ENCODE results near the gene TNNC2. TPM values are rescaled to one million over a fixed set of nuclear protein-coding genes. Genes with fewer than 3 reads are reported as not detected.

Gene TNNC2
- total RNA-seq, 2 experiments from 2014 or later, result 1.2 to 1.5 TPM

DNA sequence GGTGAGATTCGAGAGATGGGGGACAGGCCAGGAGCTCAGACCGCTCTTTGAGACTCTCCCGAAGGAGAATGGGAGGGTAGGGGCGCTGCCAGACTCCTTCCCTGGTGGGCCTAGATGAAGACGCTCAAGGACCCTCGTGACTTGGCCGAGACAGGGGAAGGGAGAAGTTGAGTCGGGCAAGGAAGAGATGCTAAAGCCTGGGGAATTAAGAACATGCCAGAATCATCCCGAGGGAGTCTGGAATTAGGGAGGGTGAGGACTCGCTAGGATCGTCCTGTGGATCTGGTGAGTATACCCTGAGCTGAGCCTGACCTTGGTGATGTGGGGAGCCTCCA lies 14.1 kb downstream of the TNNC2 start:
- peaks cover 15% of the 10 kb centered on the region for H3K4me1 Mint-ChIP-seq (ENCODE audit: low read depth)

DNA sequence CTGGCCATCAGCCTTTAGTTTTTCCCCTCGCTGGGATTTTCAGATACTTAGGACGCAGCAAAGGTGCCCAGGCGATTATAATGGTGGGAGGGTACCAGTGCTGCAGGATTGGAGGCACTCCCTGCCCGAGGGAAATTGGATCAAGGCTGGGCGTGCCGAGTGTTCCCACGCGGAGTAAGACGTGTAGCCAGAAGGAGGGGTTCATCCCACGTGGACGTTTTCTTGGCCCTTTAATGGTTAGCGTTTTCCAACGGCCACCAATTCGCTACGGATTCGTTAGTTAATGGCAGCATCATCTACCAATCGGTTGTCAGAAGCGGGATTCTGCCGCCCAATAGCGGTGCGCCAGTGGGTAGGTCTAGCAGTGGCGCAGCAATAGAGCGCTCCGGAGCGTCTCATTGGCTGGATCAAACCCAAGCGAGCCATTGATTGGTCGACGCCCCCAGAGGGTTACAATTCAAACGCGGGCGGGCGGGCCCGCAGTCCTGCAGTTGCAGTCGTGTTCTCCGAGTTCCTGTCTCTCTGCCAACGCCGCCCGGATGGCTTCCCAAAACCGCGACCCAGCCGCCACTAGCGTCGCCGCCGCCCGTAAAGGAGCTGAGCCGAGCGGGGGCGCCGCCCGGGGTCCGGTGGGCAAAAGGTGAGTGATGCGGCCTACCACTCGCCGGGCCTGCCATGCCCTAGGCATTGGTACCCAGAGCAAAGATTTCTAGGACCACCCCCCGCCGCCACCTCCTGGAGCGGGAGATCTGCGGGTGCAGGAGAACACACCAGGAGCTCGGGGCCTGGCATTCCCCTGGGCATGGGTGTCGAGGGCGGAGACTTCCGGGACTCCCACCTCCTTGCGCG lies 14.7 kb downstream of the TNNC2 start, which contains the start of gene UBE2C:
Gene UBE2C, plus strand, starts transcription at position 488 of the 849 bp plus-strand sequence. Its CDS starts 52 bp downstream, at position 540.
- DNase-seq (peak; percentile 85 to 98 (median 90)), ATAC-seq (ENCODE audit: poor library complexity) (peak; percentile 100)
- H3K27me3 Mint-ChIP-seq, result no peaks in the 10 kb centered on the region
- ChIA-PET CTCF (interaction anchor here (1.3 kb wide), 1 partner anchor 13 kb away, joined by 3 read pairs; no protein-coding TSS in a partner anchor), POLR2A (interaction anchor here (1.2 kb wide), 3 partner anchors 46 to 123 kb away, joined by 3 to 5 read pairs (median 4); no protein-coding TSS in a partner anchor)
- Histone ChIP-seq H3K4me1 (ENCODE audit: insufficient read depth, low read length) (peaks cover 16% of the 10 kb centered on the region), H3K27ac (ENCODE audit: low read depth in 1 of 2, low read length in 2 of 2) (no peak within 1 kb of the TSS), H3K9me3 (ENCODE audit: control insufficient read depth in 1 of 2, insufficient read depth in 1 of 2, low read length in 2 of 2) (no peaks in the 10 kb centered on the region), H3K36me3 (ENCODE audit: insufficient read depth, low read length) (peaks cover 32% of the 10 kb centered on the region), H3K27me3 (ENCODE audit: control insufficient read depth in 1 of 2, insufficient read depth in 2 of 2, low read length in 2 of 2) (no peaks in the 10 kb centered on the region), H3K4me3 (ENCODE audit: low read length) (peak within 1 kb of the TSS; percentile 72)
- intact Hi-C loops (cut with DNase I, micrococcal nuclease), result loop anchor here (1.0 to 5.0 kb wide), 5 partner anchors 20 to 277 kb away; partner anchors contain the start of genes ACOT8 (in 2 of the 2), ZSWIM3 (in 2 of the 2), CTSA (in 1 of the 2) and NCOA5 (in 1 of the 2)
- no peaks in the 10 kb centered on the region for H3K9me3 Mint-ChIP-seq
- peak within 1 kb of the TSS; percentile 82 for H3K4me3 Mint-ChIP-seq
- TF ChIP-seq, protein P1, sequence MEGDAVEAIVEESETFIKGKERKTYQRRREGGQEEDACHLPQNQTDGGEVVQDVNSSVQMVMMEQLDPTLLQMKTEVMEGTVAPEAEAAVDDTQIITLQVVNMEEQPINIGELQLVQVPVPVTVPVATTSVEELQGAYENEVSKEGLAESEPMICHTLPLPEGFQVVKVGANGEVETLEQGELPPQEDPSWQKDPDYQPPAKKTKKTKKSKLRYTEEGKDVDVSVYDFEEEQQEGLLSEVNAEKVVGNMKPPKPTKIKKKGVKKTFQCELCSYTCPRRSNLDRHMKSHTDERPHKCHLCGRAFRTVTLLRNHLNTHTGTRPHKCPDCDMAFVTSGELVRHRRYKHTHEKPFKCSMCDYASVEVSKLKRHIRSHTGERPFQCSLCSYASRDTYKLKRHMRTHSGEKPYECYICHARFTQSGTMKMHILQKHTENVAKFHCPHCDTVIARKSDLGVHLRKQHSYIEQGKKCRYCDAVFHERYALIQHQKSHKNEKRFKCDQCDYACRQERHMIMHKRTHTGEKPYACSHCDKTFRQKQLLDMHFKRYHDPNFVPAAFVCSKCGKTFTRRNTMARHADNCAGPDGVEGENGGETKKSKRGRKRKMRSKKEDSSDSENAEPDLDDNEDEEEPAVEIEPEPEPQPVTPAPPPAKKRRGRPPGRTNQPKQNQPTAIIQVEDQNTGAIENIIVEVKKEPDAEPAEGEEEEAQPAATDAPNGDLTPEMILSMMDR (IDR thresholded peaks at IDR 0.05), result no peak
- H3K4me1 Mint-ChIP-seq (ENCODE audit: low read depth), result peaks cover 15% of the 10 kb centered on the region
- H3K36me3 Mint-ChIP-seq (ENCODE audit: low read depth), result peaks cover 43% of the 10 kb centered on the region
- peak within 1 kb of the TSS; percentile 58 for H3K27ac Mint-ChIP-seq

More for the DNA sequence above, 14.1 kb downstream of the TNNC2 start:
- ChIA-PET CTCF (interaction anchor here (1.3 kb wide), 1 partner anchor 14 kb away, joined by 3 read pairs; no protein-coding TSS in a partner anchor), POLR2A (interaction anchor here (1.2 kb wide), 3 partner anchors 45 to 122 kb away, joined by 3 to 5 read pairs (median 4); no protein-coding TSS in a partner anchor)
- DNase-seq (no peak), ATAC-seq (ENCODE audit: poor library complexity) (no peak)
- Histone ChIP-seq H3K27me3 (ENCODE audit: control insufficient read depth in 1 of 2, insufficient read depth in 2 of 2, low read length in 2 of 2) (no peaks in the 10 kb centered on the region), H3K4me3 (ENCODE audit: low read length) (peak overlapping the region; percentile 72), H3K36me3 (ENCODE audit: insufficient read depth, low read length) (peaks cover 30% of the 10 kb centered on the region), H3K27ac (ENCODE audit: low read depth in 1 of 2, low read length in 2 of 2) (no peak overlapping the region), H3K4me1 (ENCODE audit: insufficient read depth, low read length) (peaks cover 16% of the 10 kb centered on the region), H3K9me3 (ENCODE audit: control insufficient read depth in 1 of 2, insufficient read depth in 1 of 2, low read length in 2 of 2) (no peaks in the 10 kb centered on the region)
- intact Hi-C loops (cut with DNase I, micrococcal nuclease), result loop anchor here (2.0 to 5.0 kb wide), 4 partner anchors 20 to 79 kb away; partner anchors contain the start of genes ACOT8 (in 2 of the 2), ZSWIM3 (in 2 of the 2), CTSA (in 1 of the 2) and NEURL2 (in 1 of the 2)
- peak overlapping the region; percentile 82 for H3K4me3 Mint-ChIP-seq
- H3K9me3 Mint-ChIP-seq, result no peaks in the 10 kb centered on the region
- no peak overlapping the region for H3K27ac Mint-ChIP-seq
- H3K27me3 Mint-ChIP-seq, result no peaks in the 10 kb centered on the region
- H3K36me3 Mint-ChIP-seq (ENCODE audit: low read depth), result peaks cover 37% of the 10 kb centered on the region
- TF ChIP-seq, protein P1 (IDR thresholded peaks at IDR 0.05), result no peak

DNA sequence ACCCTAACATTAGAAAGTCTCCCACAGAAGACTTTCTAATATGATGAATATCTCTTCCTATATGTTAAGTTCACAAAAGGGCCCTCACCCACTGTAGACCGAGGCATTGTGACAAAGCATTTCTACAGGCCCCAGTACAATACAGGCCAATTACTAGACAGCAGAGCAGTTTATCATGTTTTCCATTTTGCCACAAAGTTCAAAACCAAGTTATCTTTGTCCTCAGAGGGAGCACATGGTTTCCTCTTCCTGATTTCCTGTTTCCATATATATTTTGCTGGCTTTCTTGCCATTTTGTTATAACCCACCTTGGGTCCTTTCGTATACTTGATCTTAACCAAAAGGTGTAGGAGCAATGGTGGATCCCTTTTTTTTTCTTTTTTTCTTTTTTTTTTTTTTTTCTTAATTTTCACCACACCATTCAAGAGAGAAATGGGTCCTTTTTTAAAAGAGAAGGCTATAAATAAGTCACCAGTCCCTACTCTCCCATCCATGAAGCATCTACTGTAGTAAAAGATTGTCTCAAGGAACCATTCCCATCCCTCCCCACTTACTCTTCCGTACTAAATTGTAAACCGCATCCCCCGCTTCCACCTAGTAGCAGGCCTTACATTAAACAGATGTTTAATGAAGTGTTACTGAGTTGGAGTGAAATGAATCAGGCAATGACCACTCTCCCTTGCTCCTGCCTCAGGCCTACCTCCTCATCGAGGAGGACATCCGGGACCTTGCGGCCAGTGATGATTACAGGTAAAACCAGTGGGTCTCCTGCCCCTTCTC lies 16.7 kb downstream of the TNNC2 start:
- H3K27me3 ChIP-seq (ENCODE audit: control insufficient read depth in 1 of 2, insufficient read depth in 2 of 2, low read length in 2 of 2), result no peaks in the 10 kb centered on the region
- TF ChIP-seq, protein P1 (IDR thresholded peaks at IDR 0.05), result no peak
- DNase-seq (no peak), ATAC-seq (ENCODE audit: poor library complexity) (no peak)
- Mint-ChIP-seq H3K9me3 (no peaks in the 10 kb centered on the region), H3K27me3 (no peaks in the 10 kb centered on the region), H3K4me1 (ENCODE audit: low read depth) (peaks cover 15% of the 10 kb centered on the region), H3K36me3 (ENCODE audit: low read depth) (peaks cover 60% of the 10 kb centered on the region), H3K27ac (no peak overlapping the region), H3K4me3 (no peak overlapping the region)
- H3K9me3 ChIP-seq (ENCODE audit: control insufficient read depth in 1 of 2, insufficient read depth in 1 of 2, low read length in 2 of 2), result no peaks in the 10 kb centered on the region
- POLR2A ChIA-PET, result interaction anchor here (1.2 kb wide), 1 partner anchor 19 kb away, joined by 3 read pairs; the partner anchor contains the start of genes DNTTIP1 and WFDC3
- H3K4me3 ChIP-seq (ENCODE audit: low read length), result no peak overlapping the region
- no peak overlapping the region for H3K27ac ChIP-seq (ENCODE audit: low read depth in 1 of 2, low read length in 2 of 2)
- H3K36me3 ChIP-seq (ENCODE audit: insufficient read depth, low read length), result peaks cover 43% of the 10 kb centered on the region
- CTCF ChIA-PET, result interaction anchor here (0.5 kb wide), 1 partner anchor 155 kb away, joined by 3 read pairs; no protein-coding TSS in a partner anchor
- intact Hi-C loops (cut with DNase I, micrococcal nuclease), result loop anchor here in 1 of 2 experiments (5.0 kb wide), 2 partner anchors 47 to 82 kb away; partner anchors contain the start of genes ACOT8, CTSA, NEURL2 and ZSWIM3
- H3K4me1 ChIP-seq (ENCODE audit: insufficient read depth, low read length), result peaks cover 16% of the 10 kb centered on the region

All from CD4-positive, alpha-beta T cell (primary cell).